Left lung (tissue), 10 donors: Measurements from ENCODE around the gene DNAH8. TPM values are rescaled to one million over a fixed set of nuclear protein-coding genes. Genes with fewer than 3 reads are reported as not detected.

ENCODE experiments used
- ATAC-seq: fragments of 200-7000 bp; cut with Tn5 transposase; one replicate; pipeline ENCODE4 v1.9.1; 2020; ENCODE audit warnings: moderate library complexity
- DNase-seq, 4 donors: peaks; one replicate each; pipeline ENCODE4 v3.0.0-alpha.2; 2013 to 2020
- H3K27ac ChIP-seq, 2 donors: fragments of 200-600 bp; sonication (generic) in 1 of 2; one replicate each; pipeline versions ENCODE4 v1.5.0 to v1.8.0; 2020 to 2021
- H3K27me3 ChIP-seq, 2 donors: fragments of 200-600 bp; sonication (generic) in 1 of 2; one replicate each; pipeline versions ENCODE4 v1.5.0 to v1.8.0; 2020 to 2021
- H3K36me3 ChIP-seq, 2 donors: fragments of 200-600 bp; sonication (generic) in 1 of 2; one replicate each; pipeline versions ENCODE4 v1.5.0 to v1.8.0; 2020 to 2021
- H3K4me1 ChIP-seq, 2 donors: fragments of 200-600 bp; one replicate each; pipeline ENCODE4 v1.8.0; 2021
- H3K4me3 ChIP-seq, 2 donors: fragments of 200-600 bp; sonication (generic) in 1 of 2; one replicate each; pipeline versions ENCODE4 v1.5.0 to v1.8.0; 2020 to 2021; ENCODE audit warnings: mild to moderate bottlenecking in 1 of 2
- H3K9me3 ChIP-seq, 2 donors: fragments of 200-600 bp; sonication (generic) in 1 of 2; one replicate each; pipeline versions ENCODE4 v1.5.0 to v1.8.0; 2020 to 2021
- intact Hi-C, 2 donors: fragments of 100-400 bp; cut with DNase I; formaldehyde crosslinking; loops; one replicate each; pipeline versions ENCODE4 v1.11.2 to v1.14.2; 2022
- polyA plus RNA-seq, 6 donors: library from polyadenylated mRNA; unstranded; fragments of 120-200 nt; gene quantifications; one replicate each; pipeline ENCODE4 v1.2.1, GENCODE V29; 2013; ENCODE audit not compliant: insufficient read length in 6 of 6
- total RNA-seq, 2 donors: library from RNA; stranded (reverse); fragmentation: NEBNext Ultra II Directional; extraction: Animal tissue kit (Norgen Biotek cat#: 25700); gene quantifications; one replicate each; pipeline ENCODE4 v1.2.1, GENCODE V29; 2021
- TF ChIP-seq, protein P1 (sequence below), 2 donors: fragments of 200-600 bp; sonication (generic) in 1 of 2; IDR thresholded peaks; one replicate each; pipeline versions ENCODE4 v1.5.0 to v1.8.0; 2021; ENCODE audit warnings: antibody characterized with exemption in 2 of 2
- donor health status: DM: no; HTN: yes; CAD: no.
- donor health status: DM: no; HTN: no; CAD: no.

Gene DNAH8
- total and polyA plus RNA-seq, 8 donors: 0.03 to 0.34 (median 0.08) TPM

DNA sequence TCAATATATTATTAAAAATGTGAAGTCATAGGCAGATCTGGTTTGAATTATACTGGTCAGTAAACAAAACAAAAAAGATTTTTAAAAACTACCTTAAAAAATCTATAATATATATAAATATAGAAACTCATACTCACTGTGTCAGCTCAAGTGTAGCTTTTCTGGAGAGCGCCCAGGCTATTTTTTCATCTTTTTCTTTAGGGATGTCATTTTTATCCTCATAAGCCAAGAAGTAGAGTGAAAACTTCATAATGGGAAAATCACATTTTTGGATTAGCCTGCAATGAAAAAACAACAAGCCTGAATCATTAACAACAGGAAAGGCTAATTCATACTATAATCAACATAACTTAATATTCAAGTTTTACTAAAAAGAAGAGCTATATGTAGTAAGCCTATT, 30.9 kb upstream of the DNAH8 start:
- no peak overlapping the region for H3K27ac ChIP-seq
- no peaks in the 10 kb centered on the region for H3K27me3 ChIP-seq
- no peaks in the 10 kb centered on the region for H3K9me3 ChIP-seq
- TF ChIP-seq, protein P1, sequence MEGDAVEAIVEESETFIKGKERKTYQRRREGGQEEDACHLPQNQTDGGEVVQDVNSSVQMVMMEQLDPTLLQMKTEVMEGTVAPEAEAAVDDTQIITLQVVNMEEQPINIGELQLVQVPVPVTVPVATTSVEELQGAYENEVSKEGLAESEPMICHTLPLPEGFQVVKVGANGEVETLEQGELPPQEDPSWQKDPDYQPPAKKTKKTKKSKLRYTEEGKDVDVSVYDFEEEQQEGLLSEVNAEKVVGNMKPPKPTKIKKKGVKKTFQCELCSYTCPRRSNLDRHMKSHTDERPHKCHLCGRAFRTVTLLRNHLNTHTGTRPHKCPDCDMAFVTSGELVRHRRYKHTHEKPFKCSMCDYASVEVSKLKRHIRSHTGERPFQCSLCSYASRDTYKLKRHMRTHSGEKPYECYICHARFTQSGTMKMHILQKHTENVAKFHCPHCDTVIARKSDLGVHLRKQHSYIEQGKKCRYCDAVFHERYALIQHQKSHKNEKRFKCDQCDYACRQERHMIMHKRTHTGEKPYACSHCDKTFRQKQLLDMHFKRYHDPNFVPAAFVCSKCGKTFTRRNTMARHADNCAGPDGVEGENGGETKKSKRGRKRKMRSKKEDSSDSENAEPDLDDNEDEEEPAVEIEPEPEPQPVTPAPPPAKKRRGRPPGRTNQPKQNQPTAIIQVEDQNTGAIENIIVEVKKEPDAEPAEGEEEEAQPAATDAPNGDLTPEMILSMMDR (IDR thresholded peaks at IDR 0.05): no peak
- intact Hi-C loops: no loop called here
- no peak for ATAC-seq
- DNase-seq: no peak
- peaks cover 0 to 4% of the 10 kb centered on the region in 2 donors for H3K4me1 ChIP-seq
- H3K36me3 ChIP-seq: peaks cover 0 to 47% of the 10 kb centered on the region in 2 donors
- no peak overlapping the region for H3K4me3 ChIP-seq

DNA sequence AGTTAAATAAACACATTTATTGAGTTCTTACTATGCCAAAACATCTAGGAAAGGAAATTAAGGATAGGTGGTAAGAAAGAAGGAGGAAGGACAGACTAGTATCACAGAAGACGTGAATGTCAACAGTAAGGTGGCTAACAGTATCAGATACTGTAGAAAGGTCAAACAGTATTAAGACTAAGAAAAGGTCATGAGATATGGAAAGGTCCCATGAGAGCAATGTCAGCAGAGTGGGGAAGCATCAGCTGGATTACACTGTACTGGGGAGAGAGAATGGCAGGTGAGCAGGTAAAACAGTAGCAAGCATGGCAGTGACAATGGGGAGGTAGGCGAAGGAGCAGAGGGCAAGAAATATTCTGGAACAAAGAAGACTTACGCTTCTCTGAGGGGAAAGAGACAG, 30.2 kb upstream of the DNAH8 start:
- intact Hi-C loops: no loop called here
- Histone ChIP-seq H3K9me3 (no peaks in the 10 kb centered on the region), H3K36me3 (peaks cover 0 to 45% of the 10 kb centered on the region in 2 donors), H3K27me3 (no peaks in the 10 kb centered on the region), H3K4me1 (peaks cover 0 to 4% of the 10 kb centered on the region in 2 donors), H3K4me3 (no peak overlapping the region), H3K27ac (no peak overlapping the region)
- TF ChIP-seq, protein P1 (IDR thresholded peaks at IDR 0.05): no peak
- ATAC-seq (no peak), DNase-seq (no peak)

DNA sequence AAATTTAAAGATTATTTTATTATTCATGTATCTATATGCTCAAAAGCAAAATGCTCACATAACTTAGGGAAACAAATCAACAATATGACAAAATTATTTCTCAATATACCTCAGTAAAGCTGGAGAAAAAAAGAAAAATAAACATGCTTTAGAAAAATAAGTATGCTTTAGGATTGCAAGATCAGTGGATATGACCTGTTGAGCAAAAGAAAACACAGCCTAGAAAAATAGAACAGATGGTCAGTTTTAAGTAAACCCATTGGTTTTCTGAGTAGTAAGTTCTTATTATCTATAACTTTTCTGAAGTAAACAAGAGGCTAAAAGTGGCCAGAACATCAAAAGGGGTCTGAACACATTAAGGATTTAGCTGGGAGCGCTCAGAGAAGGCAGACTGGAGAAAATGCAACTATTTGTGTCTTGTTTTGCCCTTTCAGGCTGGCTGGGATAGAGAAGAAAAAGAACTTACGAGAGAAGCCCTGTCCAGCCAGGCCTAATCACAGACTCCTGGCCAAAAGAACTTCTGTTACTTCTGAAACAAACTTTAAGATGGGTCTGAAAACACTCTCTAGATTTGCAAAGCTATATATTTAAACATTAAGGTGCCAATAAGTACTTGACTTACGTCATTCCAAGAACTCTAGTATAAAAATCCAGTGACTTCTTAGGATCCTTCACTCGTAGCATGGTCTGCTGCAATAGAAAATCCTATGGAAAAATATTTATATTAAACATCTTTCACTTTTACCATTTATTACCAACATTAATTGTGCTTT, 28.7 kb upstream of the DNAH8 start:
- H3K27ac ChIP-seq: no peak overlapping the region
- no peaks in the 10 kb centered on the region for H3K9me3 ChIP-seq
- peaks cover 0 to 4% of the 10 kb centered on the region in 2 donors for H3K4me1 ChIP-seq
- intact Hi-C loops: no loop called here
- ATAC-seq (no peak), DNase-seq (peak in 1 of 4 donors; percentile 21)
- peaks cover 0 to 33% of the 10 kb centered on the region in 2 donors for H3K36me3 ChIP-seq
- H3K27me3 ChIP-seq: no peaks in the 10 kb centered on the region
- TF ChIP-seq, protein P1 (IDR thresholded peaks at IDR 0.05): no peak
- no peak overlapping the region for H3K4me3 ChIP-seq

DNA sequence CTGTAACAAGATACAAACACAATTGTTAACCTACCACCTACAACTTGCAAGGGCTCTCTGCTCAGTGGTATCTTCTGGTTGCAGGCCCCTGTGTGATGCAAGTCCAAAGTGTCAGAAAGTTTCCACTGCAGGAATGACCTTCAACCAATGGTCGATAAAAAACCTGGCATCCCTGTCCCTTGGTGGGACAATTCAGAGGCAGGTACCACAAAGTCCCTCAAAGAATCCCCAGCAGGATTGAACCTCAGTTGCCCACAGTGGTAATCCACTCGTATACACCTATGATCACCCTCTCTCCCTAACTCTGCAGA, 28.1 kb upstream of the DNAH8 start:
- TF ChIP-seq, protein P1 (IDR thresholded peaks at IDR 0.05): no peak
- no peak overlapping the region for H3K27ac ChIP-seq
- no peak for ATAC-seq

DNA sequence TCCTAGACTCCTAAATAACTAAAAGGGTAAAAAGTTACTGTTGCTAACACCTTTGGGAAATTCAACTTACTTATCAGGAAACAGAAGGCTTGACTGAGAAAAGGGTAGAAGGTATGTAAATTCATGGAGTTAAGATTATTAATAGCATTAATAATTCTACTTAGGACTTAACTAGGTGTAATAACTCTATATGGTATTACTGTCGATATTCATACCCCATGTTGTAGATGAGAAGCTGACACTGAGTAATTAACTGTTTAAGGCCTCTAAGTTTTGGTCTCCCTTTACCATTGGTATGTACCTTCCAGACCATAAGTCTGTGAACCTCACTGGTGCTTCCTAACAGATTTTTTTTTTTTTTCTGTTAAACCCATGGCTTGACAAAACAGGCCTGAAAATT, 27.6 kb upstream of the DNAH8 start:
- TF ChIP-seq, protein P1 (IDR thresholded peaks at IDR 0.05): no peak
- DNase-seq (no peak), ATAC-seq (no peak)
- H3K36me3 ChIP-seq: peaks cover 0 to 25% of the 10 kb centered on the region in 2 donors
- H3K9me3 ChIP-seq: no peaks in the 10 kb centered on the region
- no peaks in the 10 kb centered on the region for H3K27me3 ChIP-seq
- peaks cover 0 to 4% of the 10 kb centered on the region in 2 donors for H3K4me1 ChIP-seq
- H3K27ac ChIP-seq: no peak overlapping the region
- intact Hi-C loops: no loop called here
- no peak overlapping the region for H3K4me3 ChIP-seq

More for the DNA sequence above, 28.1 kb upstream of the DNAH8 start:
- no peaks in the 10 kb centered on the region for H3K27me3 ChIP-seq
- peaks cover 0 to 4% of the 10 kb centered on the region in 2 donors for H3K4me1 ChIP-seq
- H3K4me3 ChIP-seq: no peak overlapping the region
- no peak for DNase-seq
- intact Hi-C loops: no loop called here
- no peaks in the 10 kb centered on the region for H3K9me3 ChIP-seq
- peaks cover 0 to 28% of the 10 kb centered on the region in 2 donors for H3K36me3 ChIP-seq
